IMR-90 (cell line): Measurements from ENCODE around the gene SH2D1B. TPM values are rescaled to one million over a fixed set of nuclear protein-coding genes. Genes with fewer than 3 reads are reported as not detected.

ENCODE experiments used
- ATAC-seq: fragments of 200-7000 bp; cut with Tn5 transposase; 2 replicates; pipeline ENCODE4 v1.9.1; 2020; ENCODE audit warnings: low read depth, mild to moderate bottlenecking, moderate library complexity
- BruUV-seq: library from RNA; stranded (reverse); fragments of 400-500 nt; replicated peaks from 2 replicates; lab custom pipeline; 2021; lab: Mats Ljungman, UMichigan
- CTCF ChIA-PET: fragments of 300-600 bp; formaldehyde crosslinking; extraction: SDS; loops from one replicate; lab custom pipeline; 2021; ENCODE audit warnings: antibody characterized with exemption; lab: Yijun Ruan, JAX
- POLR2A ChIA-PET: fragments of 300-600 bp; sonication (Branson Sonifier 250); formaldehyde crosslinking; loops from one replicate; lab custom pipeline; 2022; ENCODE audit warnings: antibody characterized with exemption; ENCODE audit not compliant: unreplicated experiment; lab: Charles Lee
- DNase-seq: peaks from one replicate; pipeline ENCODE4 v3.0.0; 2013
- H2AFZ ChIP-seq: replicated peaks from 2 replicates; pipeline ENCODE3; 2013; ENCODE audit warnings: low read length, mild to moderate bottlenecking; ENCODE audit not compliant: poor library complexity
- H2AK5ac ChIP-seq: 2 replicates; pipeline ENCODE4 v1.6.1; 2013; ENCODE audit warnings: low read depth, low read length, inconsistent platforms
- H2AK9ac ChIP-seq: replicated peaks from 2 replicates; pipeline ENCODE3; 2013; ENCODE audit warnings: mild to moderate bottlenecking, low read depth, low read length, moderate library complexity; ENCODE audit not compliant: poor library complexity
- H2BK120ac ChIP-seq: 2 replicates; pipeline ENCODE4 v1.6.1; 2013; ENCODE audit warnings: low read depth, low read length, inconsistent platforms
- H2BK15ac ChIP-seq: 3 replicates; pipeline ENCODE4 v1.6.1; 2013; ENCODE audit warnings: low read depth, low read length, inconsistent platforms
- H2BK20ac ChIP-seq: 2 replicates; pipeline ENCODE4 v1.6.1; 2013; ENCODE audit warnings: low read depth, mild to moderate bottlenecking, inconsistent platforms, low read length, moderate library complexity
- H2BK5ac ChIP-seq: 2 replicates; pipeline ENCODE4 v1.6.1; 2013; ENCODE audit warnings: mild to moderate bottlenecking, low read depth, low read length, inconsistent platforms; ENCODE audit not compliant: poor library complexity, severe bottlenecking
- H3K14ac ChIP-seq: replicated peaks from 2 replicates; pipeline ENCODE4 v1.6.1; 2013; ENCODE audit warnings: low read depth, low read length, inconsistent platforms
- H3K18ac ChIP-seq: 2 replicates; pipeline ENCODE4 v1.6.1; 2013; ENCODE audit warnings: low read depth, low read length, control low read depth
- H3K23ac ChIP-seq: 2 replicates; pipeline ENCODE4 v1.6.1; 2013; ENCODE audit warnings: low read depth, low read length, inconsistent platforms
- H3K27ac ChIP-seq: 2 replicates; pipeline ENCODE4 v1.5.1; 2013; ENCODE audit warnings: mild to moderate bottlenecking, control low read depth, low read length; ENCODE audit not compliant: insufficient read depth
- H3K27me3 ChIP-seq: 2 replicates; pipeline ENCODE4 v1.6.1; 2013; ENCODE audit warnings: low read length; ENCODE audit not compliant: control insufficient read depth, insufficient read depth
- H3K36me3 ChIP-seq: 2 replicates; pipeline ENCODE4 v1.6.1; 2013; ENCODE audit warnings: low read length, mixed read lengths; ENCODE audit not compliant: control insufficient read depth, insufficient read depth
- H3K4ac ChIP-seq: 2 replicates; pipeline ENCODE4 v1.6.1; 2013; ENCODE audit warnings: low read depth, low read length, inconsistent platforms
- H3K4me1 ChIP-seq: 2 replicates; pipeline ENCODE4 v1.6.1; 2013; ENCODE audit warnings: low read length, mixed read lengths; ENCODE audit not compliant: control insufficient read depth, insufficient read depth
- H3K4me2 ChIP-seq: 2 replicates; pipeline ENCODE4 v1.6.1; 2013; ENCODE audit warnings: low read depth, mild to moderate bottlenecking, control low read depth, low read length, moderate library complexity
- H3K4me3 ChIP-seq: 2 replicates; pipeline ENCODE4 v1.5.1; 2013; ENCODE audit warnings: low read depth, mild to moderate bottlenecking, control low read depth, low read length, moderate library complexity; ENCODE audit not compliant: insufficient read depth
- H3K56ac ChIP-seq: 2 replicates; pipeline ENCODE4 v1.6.1; 2013; ENCODE audit warnings: low read length, inconsistent platforms; ENCODE audit not compliant: insufficient read depth; ENCODE audit errors: extremely low read depth
- H3K79me1 ChIP-seq, 2 experiments: 2 replicates each; pipeline ENCODE4 v1.6.1; 2013; ENCODE audit warnings: low read length in 2 of 2, inconsistent platforms in 1 of 2, low read depth in 1 of 2
- H3K9ac ChIP-seq: 2 replicates; pipeline ENCODE4 v1.6.1; 2013; ENCODE audit warnings: low read depth, low read length, control low read depth
- H3K9me1 ChIP-seq: 2 replicates; pipeline ENCODE4 v1.6.1; 2013; ENCODE audit warnings: low read length, inconsistent platforms; ENCODE audit not compliant: insufficient read depth
- H3K9me3 ChIP-seq: 2 replicates; pipeline ENCODE4 v1.6.1; 2013; ENCODE audit warnings: low read length; ENCODE audit not compliant: control insufficient read depth, insufficient read depth
- H4K20me1 ChIP-seq: 2 replicates; pipeline ENCODE4 v1.6.1; 2013; ENCODE audit warnings: low read length, inconsistent platforms; ENCODE audit not compliant: insufficient read depth
- H4K5ac ChIP-seq: 2 replicates; pipeline ENCODE4 v1.6.1; 2013; ENCODE audit warnings: mild to moderate bottlenecking, low read depth, low read length, control low read depth
- H4K8ac ChIP-seq, 2 experiments: 2 replicates each; pipeline ENCODE4 v1.6.1; 2013; ENCODE audit warnings: low read depth in 2 of 2, low read length in 2 of 2, control low read depth in 1 of 2, inconsistent platforms in 1 of 2
- H4K91ac ChIP-seq: 2 replicates; pipeline ENCODE4 v1.6.1; 2013; ENCODE audit warnings: low read depth, low read length, inconsistent platforms; ENCODE audit not compliant: insufficient read depth
- FOS ChIP-seq: fragments of 150-350 bp; IDR thresholded peaks from 2 replicates; pipeline ENCODE4 v1.6.1; 2016; ENCODE audit warnings: low read depth, low read length
- MAZ ChIP-seq: IDR thresholded peaks from 2 replicates; pipeline ENCODE4 v1.6.1; 2012; ENCODE audit warnings: low read depth, mild to moderate bottlenecking, low read length, improper control_type of control experiment, moderate library complexity, borderline replicate concordance
- RAD21 ChIP-seq: IDR thresholded peaks from 2 replicates; pipeline ENCODE4 v1.6.1; 2012; ENCODE audit warnings: low read length, improper control_type of control experiment
- WGBS, 2 experiments: methylation state at CpG; one replicate each; pipeline versions ENCODE4 v1.1.5 to v1.1.7; 2013; ENCODE audit warnings: missing lambda C conversion rate in 2 of 2; ENCODE audit not compliant: insufficient read length in 1 of 2; ENCODE audit errors: extremely low coverage in 2 of 2; 5-methylcytosine and 5-hydroxymethylcytosine counted together
- dilution Hi-C: fragments of 300-500 bp; cut with HindIII; formaldehyde crosslinking; loops from one replicate; pipeline ENCODE4 v1.14.3; 2018; ENCODE audit warnings: low sequenced_read_pairs; ENCODE audit not compliant: unreplicated experiment
- in situ Hi-C: fragments of 300-500 bp; cut with MboI; formaldehyde crosslinking; loops from 3 replicates; pipeline ENCODE4 v1.14.3; 2019; ENCODE audit warnings: low sequenced_read_pairs, inconsistent platforms, mixed read lengths
- intact Hi-C: fragments of 100-400 bp; cut with micrococcal nuclease; formaldehyde crosslinking; loops from 2 replicates; pipeline ENCODE4 v1.10.0; 2022
- polyA plus RNA-seq, 3 experiments: library from polyadenylated mRNA; depleted of rRNA; stranded (reverse); fragments of >200 nt; gene quantifications; 2 replicates each; pipeline ENCODE4 v1.2.3, GENCODE V29; 2012; ENCODE audit warnings: low replicate concordance in 1 of 3
- total RNA-seq: library from RNA; depleted of rRNA; stranded (reverse); fragments of >200 nt; gene quantifications from 2 replicates; pipeline ENCODE4 v1.2.3, GENCODE V29; 2012
- TF ChIP-seq, protein P1 (sequence below): fragments of 150-350 bp; IDR thresholded peaks from 2 replicates; pipeline ENCODE4 v1.6.1; 2017; ENCODE audit warnings: mild to moderate bottlenecking, antibody characterized with exemption, low read length, low read depth
- TF ChIP-seq, protein P2 (sequence below): conservative IDR thresholded peaks from 2 replicates; pipeline ENCODE4 v1.5.1; 2012; ENCODE audit warnings: mild to moderate bottlenecking, low read depth, low read length, improper control_type of control experiment
- TF ChIP-seq, protein P3 (sequence below): fragments of 150-350 bp; IDR thresholded peaks from 2 replicates; pipeline ENCODE4 v1.6.1; 2016; ENCODE audit warnings: low read depth, mild to moderate bottlenecking, low read length, moderate library complexity, borderline replicate concordance

SH2D1B gene
- total and polyA plus RNA-seq, 2 of the 4 experiments (the other 2 are of a cell fraction): 0.03 to 0.18 TPM

DNA sequence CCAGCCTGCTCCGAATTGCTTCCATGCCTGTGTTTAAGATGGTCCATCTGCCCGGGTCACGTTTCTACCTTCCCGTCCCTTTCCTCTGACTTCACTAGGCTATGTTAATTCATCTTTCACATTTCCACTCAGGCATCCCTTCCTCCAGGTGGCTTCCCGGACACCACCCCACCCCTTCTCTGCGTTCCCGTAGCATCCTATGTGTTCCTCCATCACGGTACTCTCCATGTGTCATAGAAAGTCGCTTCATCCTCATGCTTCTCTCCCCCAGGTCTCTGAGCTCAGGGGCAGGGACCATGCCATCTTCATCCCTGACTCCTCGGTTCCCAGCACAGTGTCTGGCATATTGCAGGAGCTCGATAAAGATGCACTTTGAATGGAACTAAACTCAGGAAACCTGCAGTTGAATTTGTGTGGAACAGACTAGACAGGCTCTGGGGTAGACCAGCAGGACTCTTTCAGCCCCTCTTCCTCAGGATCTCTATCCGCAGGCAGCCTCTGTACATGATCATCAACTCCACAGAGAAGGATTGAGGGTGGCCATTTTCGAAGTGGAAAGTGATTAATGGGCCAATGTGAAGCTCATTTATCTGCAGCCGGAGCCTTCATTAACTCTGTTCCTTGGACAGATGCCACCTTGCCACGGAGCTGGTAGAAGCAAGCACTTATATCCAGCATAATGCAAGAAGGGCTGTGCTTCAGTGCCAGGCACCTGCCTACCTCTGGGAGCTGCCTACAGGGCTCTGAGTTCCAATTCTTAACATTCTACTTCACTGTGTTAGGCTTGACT, 21.3 kb downstream of the SH2D1B start:
- ATAC-seq (no peak), DNase-seq (no peak)
- Histone ChIP-seq H3K79me1 (no peaks in the 10 kb centered on the region), H2AK5ac (no peak overlapping the region), H3K14ac (no peak overlapping the region), H3K56ac (no peak overlapping the region), H3K9ac (no peak overlapping the region), H2AK9ac (no peak overlapping the region), H2AFZ (no peak overlapping the region), H3K18ac (no peak overlapping the region), H3K36me3 (no peaks in the 10 kb centered on the region), H3K4me1 (no peaks in the 10 kb centered on the region), H3K23ac (no peak overlapping the region), H2BK120ac (no peak overlapping the region), H3K9me3 (no peaks in the 10 kb centered on the region), H3K9me1 (no peaks in the 10 kb centered on the region), H4K20me1 (no peaks in the 10 kb centered on the region), H2BK20ac (no peak overlapping the region), H2BK15ac (no peak overlapping the region), H3K27me3 (peaks cover 26% of the 10 kb centered on the region), H4K8ac (no peak overlapping the region), H3K4me3 (no peak overlapping the region), H3K4ac (no peak overlapping the region), H4K91ac (no peak overlapping the region), H4K5ac (no peak overlapping the region), H3K27ac (no peak overlapping the region), H2BK5ac (no peak overlapping the region), H3K4me2 (no peak overlapping the region)
- WGBS, 2 experiments: 72% methylated on average over 7 of the region's 15 CpGs; no CpG with 5 or more reads in 1 of the 2 experiments
- CTCF ChIA-PET: interaction anchor here (0.8 to 3.9 kb wide), 3 partner anchors 33 to 335 kb away, joined by 3 to 18 read pairs (median 3); no protein-coding TSS in a partner anchor
- POLR2A ChIA-PET: no interaction called here
- dilution Hi-C loops: no loop called here
- in situ Hi-C loops: loop anchor here (5.0 to 25.0 kb wide), 2 partner anchors 333 to 603 kb away; no protein-coding TSS in a partner anchor
- BruUV-seq: no TSS peak
- intact Hi-C loops: loop anchor here (5.0 to 10.0 kb wide), 2 partner anchors 113 to 596 kb away; no protein-coding TSS in a partner anchor
- TF ChIP-seq, protein P1, sequence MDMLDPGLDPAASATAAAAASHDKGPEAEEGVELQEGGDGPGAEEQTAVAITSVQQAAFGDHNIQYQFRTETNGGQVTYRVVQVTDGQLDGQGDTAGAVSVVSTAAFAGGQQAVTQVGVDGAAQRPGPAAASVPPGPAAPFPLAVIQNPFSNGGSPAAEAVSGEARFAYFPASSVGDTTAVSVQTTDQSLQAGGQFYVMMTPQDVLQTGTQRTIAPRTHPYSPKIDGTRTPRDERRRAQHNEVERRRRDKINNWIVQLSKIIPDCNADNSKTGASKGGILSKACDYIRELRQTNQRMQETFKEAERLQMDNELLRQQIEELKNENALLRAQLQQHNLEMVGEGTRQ: no peak
- TF ChIP-seq FOS: no peak
- TF ChIP-seq MAZ: no peak
- TF ChIP-seq RAD21: no peak
- TF ChIP-seq, protein P2, sequence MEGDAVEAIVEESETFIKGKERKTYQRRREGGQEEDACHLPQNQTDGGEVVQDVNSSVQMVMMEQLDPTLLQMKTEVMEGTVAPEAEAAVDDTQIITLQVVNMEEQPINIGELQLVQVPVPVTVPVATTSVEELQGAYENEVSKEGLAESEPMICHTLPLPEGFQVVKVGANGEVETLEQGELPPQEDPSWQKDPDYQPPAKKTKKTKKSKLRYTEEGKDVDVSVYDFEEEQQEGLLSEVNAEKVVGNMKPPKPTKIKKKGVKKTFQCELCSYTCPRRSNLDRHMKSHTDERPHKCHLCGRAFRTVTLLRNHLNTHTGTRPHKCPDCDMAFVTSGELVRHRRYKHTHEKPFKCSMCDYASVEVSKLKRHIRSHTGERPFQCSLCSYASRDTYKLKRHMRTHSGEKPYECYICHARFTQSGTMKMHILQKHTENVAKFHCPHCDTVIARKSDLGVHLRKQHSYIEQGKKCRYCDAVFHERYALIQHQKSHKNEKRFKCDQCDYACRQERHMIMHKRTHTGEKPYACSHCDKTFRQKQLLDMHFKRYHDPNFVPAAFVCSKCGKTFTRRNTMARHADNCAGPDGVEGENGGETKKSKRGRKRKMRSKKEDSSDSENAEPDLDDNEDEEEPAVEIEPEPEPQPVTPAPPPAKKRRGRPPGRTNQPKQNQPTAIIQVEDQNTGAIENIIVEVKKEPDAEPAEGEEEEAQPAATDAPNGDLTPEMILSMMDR: no peak
- TF ChIP-seq, protein P3, sequence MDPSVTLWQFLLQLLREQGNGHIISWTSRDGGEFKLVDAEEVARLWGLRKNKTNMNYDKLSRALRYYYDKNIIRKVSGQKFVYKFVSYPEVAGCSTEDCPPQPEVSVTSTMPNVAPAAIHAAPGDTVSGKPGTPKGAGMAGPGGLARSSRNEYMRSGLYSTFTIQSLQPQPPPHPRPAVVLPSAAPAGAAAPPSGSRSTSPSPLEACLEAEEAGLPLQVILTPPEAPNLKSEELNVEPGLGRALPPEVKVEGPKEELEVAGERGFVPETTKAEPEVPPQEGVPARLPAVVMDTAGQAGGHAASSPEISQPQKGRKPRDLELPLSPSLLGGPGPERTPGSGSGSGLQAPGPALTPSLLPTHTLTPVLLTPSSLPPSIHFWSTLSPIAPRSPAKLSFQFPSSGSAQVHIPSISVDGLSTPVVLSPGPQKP: no peak
